GM23338 (cell line): ENCODE data around the gene CREB3L2. TPM values are rescaled to one million over a fixed set of nuclear protein-coding genes. Genes with fewer than 3 reads are reported as not detected.

ENCODE experiments used
- ATAC-seq: fragments of 200-7000 bp; cut with Tn5 transposase; 3 replicates; pipeline ENCODE4 v1.9.1; 2020
- DNase-seq: peaks from one replicate; pipeline ENCODE4 v3.0.0-alpha.2; 2015; ENCODE audit warnings: low spot score
- H2AFZ ChIP-seq: fragments of 200-600 bp; sonication (generic); 2 replicates; pipeline ENCODE4 v1.8.0; 2016; ENCODE audit warnings: antibody characterized with exemption, mild to moderate bottlenecking, moderate library complexity
- H3F3A ChIP-seq: fragments of 200-600 bp; sonication (generic); replicated peaks from 2 replicates; pipeline ENCODE4 v1.8.0; 2017; ENCODE audit warnings: antibody characterized with exemption, mixed run types, low read depth
- H3K27ac ChIP-seq: fragments of 200-600 bp; sonication (generic); 2 replicates; pipeline ENCODE4 v1.6.1; 2016; ENCODE audit warnings: low read depth
- H3K27me3 ChIP-seq: fragments of 200-600 bp; sonication (generic); 2 replicates; pipeline ENCODE4 v1.8.0; 2016; ENCODE audit warnings: mild to moderate bottlenecking, mixed run types, moderate library complexity; ENCODE audit not compliant: insufficient read depth
- H3K36me3 ChIP-seq: fragments of 200-600 bp; sonication (generic); 2 replicates; pipeline ENCODE4 v1.8.0; 2016; ENCODE audit warnings: mild to moderate bottlenecking; ENCODE audit not compliant: insufficient read depth
- H3K4me1 ChIP-seq: fragments of 200-600 bp; sonication (generic); 2 replicates; pipeline ENCODE4 v1.8.0; 2016; ENCODE audit warnings: mild to moderate bottlenecking, moderate library complexity; ENCODE audit not compliant: insufficient read depth
- H3K4me2 ChIP-seq: fragments of 200-600 bp; sonication (generic); 2 replicates; pipeline ENCODE4 v1.7.1; 2017; ENCODE audit warnings: mixed run types
- H3K4me3 ChIP-seq: fragments of 200-600 bp; sonication (generic); 2 replicates; pipeline ENCODE4 v1.6.1; 2016; ENCODE audit warnings: mixed run types
- H3K79me2 ChIP-seq: fragments of 200-600 bp; sonication (generic); replicated peaks from 2 replicates; pipeline ENCODE4 v1.8.0; 2017; ENCODE audit warnings: mild to moderate bottlenecking; ENCODE audit not compliant: insufficient read depth
- H3K9me2 ChIP-seq: fragments of 200-600 bp; sonication (generic); 2 replicates; pipeline ENCODE4 v1.8.0; 2017; ENCODE audit not compliant: insufficient read depth
- H4K20me1 ChIP-seq: fragments of 200-600 bp; sonication (generic); replicated peaks from 2 replicates; pipeline ENCODE4 v1.8.0; 2017; ENCODE audit warnings: mild to moderate bottlenecking; ENCODE audit not compliant: insufficient read depth
- H3K27ac Mint-ChIP-seq: 2 replicates; pipeline ENCODE4 v1.8.0; 2020; ENCODE audit warnings: inconsistent platforms, mild to moderate bottlenecking, moderate library complexity, mixed read lengths
- H3K27me3 Mint-ChIP-seq: 3 replicates; pipeline ENCODE4 v1.8.0; 2022; ENCODE audit warnings: low read depth, mild to moderate bottlenecking, moderate library complexity, mixed read lengths, inconsistent platforms; ENCODE audit not compliant: insufficient read depth, poor library complexity
- H3K36me3 Mint-ChIP-seq: 3 replicates; pipeline ENCODE4 v1.8.0; 2021; ENCODE audit warnings: low read depth, mild to moderate bottlenecking, inconsistent platforms, moderate library complexity, mixed read lengths
- H3K4me1 Mint-ChIP-seq: 3 replicates; pipeline ENCODE4 v1.8.0; 2020; ENCODE audit warnings: mild to moderate bottlenecking, inconsistent platforms, mixed read lengths
- H3K4me3 Mint-ChIP-seq: 3 replicates; pipeline ENCODE4 v1.8.0; 2021; ENCODE audit warnings: moderate library complexity, mild to moderate bottlenecking, inconsistent platforms, mixed read lengths
- H3K9me3 Mint-ChIP-seq: 3 replicates; pipeline ENCODE4 v1.8.0; 2020; ENCODE audit warnings: moderate library complexity, mild to moderate bottlenecking, inconsistent platforms, mixed read lengths
- CREB1 ChIP-seq: fragments of 250-450 bp; sonication (Bioruptor Pico); IDR thresholded peaks from 2 replicates; pipeline ENCODE4 v1.5.0; 2020; ENCODE audit warnings: low read depth, mild to moderate bottlenecking, moderate library complexity
- EZH2 ChIP-seq: fragments of 200-600 bp; sonication (generic); IDR thresholded peaks from one replicate; pipeline ENCODE4 v1.8.0; 2017; ENCODE audit warnings: antibody characterized with exemption, mild to moderate bottlenecking, low read depth; ENCODE audit not compliant: unreplicated experiment
- EZH2phosphoT487 ChIP-seq: fragments of 200-600 bp; sonication (generic); IDR thresholded peaks from one replicate; pipeline ENCODE4 v1.8.1; 2018; ENCODE audit warnings: antibody characterized with exemption; ENCODE audit not compliant: unreplicated experiment
- NANOG ChIP-seq: IDR thresholded peaks from 2 replicates; pipeline ENCODE4 v1.6.1; 2016; ENCODE audit warnings: antibody characterized with exemption, borderline replicate concordance
- STAT1 ChIP-seq: IDR thresholded peaks from one replicate; pipeline ENCODE4 v1.6.1; 2016; ENCODE audit warnings: antibody characterized with exemption; ENCODE audit not compliant: unreplicated experiment
- ZNF114 ChIP-seq: fragments of 250-450 bp; sonication (Bioruptor Pico); IDR thresholded peaks from 2 replicates; pipeline ENCODE4 v1.5.0; 2020; ENCODE audit warnings: mild to moderate bottlenecking, moderate library complexity
- ZNF331 ChIP-seq: fragments of 250-450 bp; sonication (Bioruptor Pico); IDR thresholded peaks from 2 replicates; pipeline ENCODE4 v1.5.0; 2020; ENCODE audit warnings: low read depth, mild to moderate bottlenecking, moderate library complexity
- ZNF462 ChIP-seq: fragments of 250-450 bp; sonication (Bioruptor Pico); IDR thresholded peaks from 2 replicates; pipeline ENCODE4 v1.5.0; 2020; ENCODE audit warnings: mild to moderate bottlenecking, moderate library complexity
- polyA plus RNA-seq: library from polyadenylated mRNA; unstranded; fragments of >200 nt; fragmentation: Nextera tagmentation; extraction: Ambion mirVana; gene quantifications from 2 replicates; pipeline ENCODE4 v1.2.1, GENCODE V29; 2016
- total RNA-seq: library from RNA; depleted of rRNA; stranded (reverse); fragments of >200 nt; shearing (Covaris generic); gene quantifications from 2 replicates; pipeline ENCODE4 v1.2.3, GENCODE V29; 2014

CREB3L2 gene
- total and polyA plus RNA-seq, 2 experiments from 2014 or later: 14.5 to 27.1 TPM

DNA sequence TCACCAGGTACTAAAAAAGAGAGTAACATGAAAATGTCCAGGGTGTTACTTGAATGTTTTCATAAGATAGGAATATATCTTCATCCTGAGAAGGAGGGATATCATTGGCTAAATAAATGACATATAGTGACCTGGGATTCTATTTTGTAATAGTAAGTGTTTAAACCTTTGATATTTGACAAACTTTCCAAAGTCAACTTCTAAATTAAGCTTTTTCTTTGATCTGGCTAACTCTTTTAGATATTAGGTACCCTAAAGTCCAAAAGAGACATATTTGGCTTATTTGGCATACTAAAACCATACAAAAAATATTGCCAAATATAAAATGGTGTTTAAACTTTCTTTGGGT is 22.4 kb upstream of the CREB3L2 start (continued):
- TF ChIP-seq ZNF462 (CRISPR knock-in tag): no peak

GRCh38 chr7:138023618-138024342 is 21.9 kb upstream of the CREB3L2 start:
- Mint-ChIP-seq H3K9me3 (peaks cover 53% of the 10 kb centered on the region), H3K27ac (no peak overlapping the region), H3K4me1 (peaks cover 14% of the 10 kb centered on the region), H3K27me3 (peaks cover 4% of the 10 kb centered on the region), H3K36me3 (peaks cover 44% of the 10 kb centered on the region), H3K4me3 (no peak overlapping the region)
- ATAC-seq (no peak), DNase-seq (no peak)
- Histone ChIP-seq H3K4me1 (peaks cover 28% of the 10 kb centered on the region), H3F3A (no peaks in the 10 kb centered on the region; the same call in 1 of the 2 replicates), H3K79me2 (no peaks in the 10 kb centered on the region), H3K27me3 (no peaks in the 10 kb centered on the region), H3K36me3 (peaks cover 4% of the 10 kb centered on the region; the same call in 1 of the 2 replicates), H3K27ac (no peak overlapping the region), H3K9me2 (no peaks in the 10 kb centered on the region; the same call in 1 of the 2 replicates), H3K4me3 (no peak overlapping the region), H4K20me1 (no peaks in the 10 kb centered on the region), H3K4me2 (no peak overlapping the region), H2AFZ (no peak overlapping the region)
- TF ChIP-seq ZNF114 (CRISPR knock-in tag) (no peak), STAT1 (no peak), NANOG (no peak), ZNF462 (CRISPR knock-in tag) (no peak), CREB1 (no peak), EZH2phosphoT487 (no peak), ZNF331 (no peak), EZH2 (no peak)
